DLD1 (cell line): ENCODE measurements around the gene ATP5F1C.

Experiments used
- in situ Hi-C: cut with HindIII; loops from 2 replicates; pipeline ENCODE4 v1.10.0; 2017; ENCODE audit warnings: low sequenced_read_pairs

Gene ATP5F1C

GRCh38 chr10:7836571-7836970, 48.6 kb downstream of the ATP5F1C start:
- in situ Hi-C loops: no loop called here

DNA sequence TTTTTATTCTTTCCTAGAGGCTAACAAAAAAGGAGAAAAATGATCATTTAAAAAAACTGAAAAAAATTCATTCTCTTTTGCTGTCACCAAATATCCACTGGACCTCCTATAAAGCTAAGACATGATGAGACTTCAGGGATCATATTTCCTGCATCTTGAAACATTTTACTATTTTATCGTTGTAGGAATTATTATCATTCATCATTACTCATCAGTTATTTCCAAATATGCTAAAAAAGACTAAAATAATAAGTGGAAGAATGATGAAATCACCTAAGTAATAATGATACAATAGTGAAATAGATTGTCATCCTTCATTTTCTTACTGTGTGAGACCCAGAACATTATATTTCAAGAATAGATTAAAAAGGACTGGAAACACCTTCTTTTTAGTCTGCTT, 58.6 kb downstream of the ATP5F1C start:
- in situ Hi-C loops: no loop called here

GRCh38 chr10:7853226-7853842, 65.4 kb downstream of the ATP5F1C start:
- in situ Hi-C loops: no loop called here

DNA sequence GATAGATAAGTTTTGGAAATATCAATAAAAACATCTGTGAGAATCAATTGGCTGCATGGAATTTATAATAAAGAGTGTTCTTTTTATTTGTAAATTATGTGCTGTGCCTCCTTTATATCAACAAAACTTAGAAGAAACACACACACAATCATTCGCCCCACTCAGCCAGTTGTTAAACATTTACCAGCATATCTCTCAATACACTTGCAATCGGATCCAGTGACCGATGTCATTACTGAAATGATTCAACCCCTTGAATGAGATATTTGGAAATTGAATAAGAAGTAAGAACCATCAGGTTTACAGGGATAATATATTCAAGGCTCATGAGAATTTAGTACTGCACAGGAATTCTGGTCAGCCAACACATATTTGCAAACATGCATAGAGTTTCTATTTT, 65.9 kb downstream of the ATP5F1C start:
- in situ Hi-C loops: no loop called here

DNA sequence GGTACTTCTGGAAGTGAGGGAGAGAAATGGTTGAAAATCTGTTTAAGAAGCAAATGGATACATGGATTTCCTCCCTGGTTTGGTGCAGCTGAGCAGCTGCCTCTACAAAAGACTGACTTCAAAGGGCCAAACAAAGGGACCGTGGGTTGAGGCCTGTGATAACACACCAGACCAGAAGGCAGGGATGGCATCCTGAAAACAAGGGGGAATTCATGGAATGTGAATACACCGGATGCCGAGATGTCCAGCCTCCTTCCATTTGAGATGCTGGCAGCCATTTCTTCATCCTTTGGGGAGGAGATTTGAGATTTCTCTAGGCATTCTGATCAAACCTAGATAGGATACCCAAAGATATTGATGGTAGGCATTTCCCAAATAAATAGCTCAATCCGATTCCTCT, 67.2 kb downstream of the ATP5F1C start:
- in situ Hi-C loops: no loop called here

DNA sequence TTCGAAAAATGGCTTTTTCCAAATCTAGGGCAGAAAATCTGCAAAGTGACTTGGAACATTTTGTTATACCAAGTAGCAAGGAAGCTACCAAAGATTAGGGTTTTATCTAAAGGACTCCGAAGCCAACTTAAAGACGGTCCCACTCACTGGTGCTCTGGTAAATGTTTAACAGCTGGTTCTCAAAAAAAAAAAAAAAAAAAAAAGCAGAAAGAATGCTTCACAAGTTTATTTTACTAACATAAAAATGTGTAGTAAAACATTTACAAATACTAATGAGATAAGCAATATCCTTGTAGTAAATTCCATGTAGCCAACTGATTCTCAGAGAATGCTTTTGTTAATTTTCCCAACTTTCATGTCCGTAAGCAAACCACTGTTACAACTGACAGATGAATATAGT, 68.7 kb downstream of the ATP5F1C start:
- in situ Hi-C loops: no loop called here

- in situ Hi-C loops: no loop called here
Observed at GRCh38 chr10:7857262-7857661, 69.3 kb downstream of the ATP5F1C start.
